ENCODE results near the gene C7orf33.

- TF ChIP-seq CTCF (IDR thresholded peaks at IDR 0.05) (no peak), POLR2AphosphoS5 (IDR thresholded peaks at IDR 0.05) (no peak)
Observed at GRCh38 chr7:148579366-148579765, 11.2 kb upstream of the C7orf33 start.
